ENCODE data around the gene LAMTOR4.

- TF ChIP-seq POLR2AphosphoS5 (IDR thresholded peaks at IDR 0.05), result no peak
- no peak for TF ChIP-seq POLR2A (IDR thresholded peaks at IDR 0.05)
Measured at GRCh38 chr7:100169147-100169850, 20.6 kb downstream of the LAMTOR4 start.

Data from breast epithelium (tissue), 3 donors.